Tibial artery (tissue), 4 donors: Measurements from ENCODE around the gene ACADVL.
"Not testable (repeated sequence)": the region's sequence is repeated elsewhere in the genome, so short reads cannot be mapped to it uniquely, and the experiment has no call there.

Experiments used
- DNase-seq, 2 donors: peaks; one replicate each; pipeline ENCODE4 v3.0.0-alpha.2; 2019
- H3K27ac ChIP-seq, 2 donors: fragments of 200-600 bp; sonication (generic) in 1 of 2; 1 replicate in 1 of 2; 2 replicates in 1 of 2; pipeline ENCODE4 v1.5.1; 2018 to 2019; ENCODE audit warnings: mild to moderate bottlenecking in 1 of 2
- H3K27me3 ChIP-seq, 2 donors: fragments of 200-600 bp; sonication (generic) in 1 of 2; one replicate each; pipeline versions ENCODE4 v1.5.1 to v1.6.0; 2016 to 2019
- H3K36me3 ChIP-seq, 3 donors: fragments of 200-600 bp; sonication (generic) in 2 of 3; one replicate each; pipeline ENCODE4 v1.5.1; 2016 to 2019; ENCODE audit warnings: mild to moderate bottlenecking in 2 of 3
- H3K4me1 ChIP-seq, 4 donors: fragments of 200-600 bp; sonication (generic) in 2 of 4; 1 replicate in 3 of 4; 2 replicates in 1 of 4; pipeline ENCODE4 v1.5.1; 2016 to 2019
- H3K4me3 ChIP-seq, 2 donors: fragments of 200-600 bp; sonication (generic) in 1 of 2; 1 replicate in 1 of 2; 2 replicates in 1 of 2; pipeline ENCODE4 v1.5.1; 2018 to 2019; ENCODE audit warnings: mild to moderate bottlenecking in 2 of 2
- H3K9me3 ChIP-seq, 3 donors: fragments of 200-600 bp; sonication (generic) in 1 of 3; one replicate each; pipeline ENCODE4 v1.5.1; 2016 to 2019
- CTCF ChIP-seq, 2 experiments: fragments of 200-600 bp in 1 of 2; fragments of 450-650 bp in 1 of 2; IDR thresholded peaks; one replicate each; pipeline ENCODE4 v1.5.1; 2017 to 2019; ENCODE audit warnings: antibody characterized with exemption in 2 of 2, mild to moderate bottlenecking in 1 of 2, moderate library complexity in 1 of 2
- intact Hi-C: fragments of 100-400 bp; cut with DNase I; formaldehyde crosslinking; loops from one replicate; pipeline ENCODE4 v1.15.0; 2023; ENCODE audit warnings: low total_unique reads

ACADVL gene

GRCh38 chr17:7241090-7241733, 21.5 kb downstream of the ACADVL start:
- intact Hi-C loops, result no loop called here
- no peaks in the 10 kb centered on the region for H3K9me3 ChIP-seq
- peaks cover 18 to 44% (median 38%) of the 10 kb centered on the region in 3 donors for H3K36me3 ChIP-seq
- H3K27ac ChIP-seq, result peak overlapping the region; percentile 95 to 97
- H3K4me1 ChIP-seq, result peaks cover 0 to 43% (median 31%) of the 10 kb centered on the region in 4 donors
- TF ChIP-seq CTCF (IDR thresholded peaks at IDR 0.05), result no peak
- peak overlapping the region; percentile 73 to 77 for H3K4me3 ChIP-seq
- DNase-seq, result no peak
- H3K27me3 ChIP-seq, result no peaks in the 10 kb centered on the region

- H3K27me3 ChIP-seq, result no peaks in the 10 kb centered on the region
- no peaks in the 10 kb centered on the region for H3K9me3 ChIP-seq
- intact Hi-C loops, result no loop called here
- H3K36me3 ChIP-seq, result peaks cover 25 to 45% (median 43%) of the 10 kb centered on the region in 3 donors
- peaks cover 0 to 39% (median 29%) of the 10 kb centered on the region in 4 donors for H3K4me1 ChIP-seq
- peak within 1 kb of the TSS; percentile 95 to 97 for H3K27ac ChIP-seq
- peak within 1 kb of the TSS; percentile 73 to 77 for H3K4me3 ChIP-seq
- peak; percentile 94 to 97 for DNase-seq
- no peak for TF ChIP-seq CTCF (IDR thresholded peaks at IDR 0.05)
These were observed 22.3 kb downstream of the ACADVL start, which contains the start of gene GABARAP for GRCh38 chr17:7241783-7242716. TSS of gene GABARAP (minus strand) at chr17:7242449. CDS start at chr17:7242330, 119 bp downstream.

- DNase-seq, result peak; percentile 95 to 97
- intact Hi-C loops, result no loop called here
- H3K4me1 ChIP-seq, result peaks cover 0 to 32% (median 23%) of the 10 kb centered on the region in 4 donors
- peaks cover 25 to 46% (median 45%) of the 10 kb centered on the region in 3 donors for H3K36me3 ChIP-seq
- no peaks in the 10 kb centered on the region for H3K27me3 ChIP-seq
- peak overlapping the region; percentile 95 to 97 for H3K27ac ChIP-seq
- peak overlapping the region; percentile 73 to 77 for H3K4me3 ChIP-seq
- H3K9me3 ChIP-seq, result no peaks in the 10 kb centered on the region
- TF ChIP-seq CTCF (IDR thresholded peaks at IDR 0.05), result peak in 1 of 2 experiments; percentile 13
These were observed 23.1 kb downstream of the ACADVL start for GRCh38 chr17:7242717-7243452.

- Histone ChIP-seq H3K4me3 (peak overlapping the region; percentile 73 to 77), H3K27me3 (no peaks in the 10 kb centered on the region), H3K36me3 (peaks cover 25 to 46% (median 45%) of the 10 kb centered on the region in 3 donors), H3K27ac (peak overlapping the region; percentile 95 to 97), H3K4me1 (peaks cover 0 to 32% (median 25%) of the 10 kb centered on the region in 4 donors), H3K9me3 (no peaks in the 10 kb centered on the region)
- TF ChIP-seq CTCF (IDR thresholded peaks at IDR 0.05), result no peak
- intact Hi-C loops, result no loop called here
- no peak for DNase-seq
These were observed 23.7 kb downstream of the ACADVL start for GRCh38 chr17:7243453-7243729.

GRCh38 chr17:7243838-7244237, 24.1 kb downstream of the ACADVL start:
- H3K4me3 ChIP-seq, H3K9me3 ChIP-seq, H3K27me3 ChIP-seq, intact Hi-C loops, DNase-seq: not testable (repeated sequence)
- peaks cover 25 to 46% (median 45%) of the 10 kb centered on the region in 3 donors for H3K36me3 ChIP-seq
- peak overlapping the region; percentile 95 to 97 for H3K27ac ChIP-seq
- H3K4me1 ChIP-seq, result peaks cover 0 to 36% (median 27%) of the 10 kb centered on the region in 4 donors
